GM19397 (cell line): Measurements from ENCODE around the gene ANKRA2.

Experiments used
- ATAC-seq: cut with Tn5 transposase; IDR thresholded peaks from one replicate; pipeline ENCODE4 v1.9.1; 2021; ENCODE audit warnings: mild to moderate bottlenecking, moderate library complexity; ENCODE audit not compliant: unreplicated experiment

ANKRA2 gene

DNA sequence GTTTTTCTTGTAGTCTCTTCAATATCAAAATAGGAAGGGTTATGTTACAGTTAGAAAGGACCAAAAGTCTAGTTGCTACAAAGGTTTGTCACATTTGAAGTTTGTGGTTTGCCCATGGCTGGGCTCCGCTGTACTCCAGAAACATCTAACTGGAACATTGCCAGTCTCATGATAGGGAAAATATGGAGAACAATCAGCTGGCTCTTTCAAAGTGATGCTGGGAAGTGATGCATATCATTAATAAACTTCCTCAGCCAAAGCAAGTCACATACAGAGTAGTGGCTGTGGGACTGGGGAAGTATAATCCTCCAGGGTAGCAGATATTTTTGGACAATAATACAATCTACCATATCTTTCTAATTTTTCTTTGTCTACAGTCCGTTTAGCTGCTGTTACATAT lies 58.4 kb downstream of the ANKRA2 start:
- no peak for ATAC-seq

DNA sequence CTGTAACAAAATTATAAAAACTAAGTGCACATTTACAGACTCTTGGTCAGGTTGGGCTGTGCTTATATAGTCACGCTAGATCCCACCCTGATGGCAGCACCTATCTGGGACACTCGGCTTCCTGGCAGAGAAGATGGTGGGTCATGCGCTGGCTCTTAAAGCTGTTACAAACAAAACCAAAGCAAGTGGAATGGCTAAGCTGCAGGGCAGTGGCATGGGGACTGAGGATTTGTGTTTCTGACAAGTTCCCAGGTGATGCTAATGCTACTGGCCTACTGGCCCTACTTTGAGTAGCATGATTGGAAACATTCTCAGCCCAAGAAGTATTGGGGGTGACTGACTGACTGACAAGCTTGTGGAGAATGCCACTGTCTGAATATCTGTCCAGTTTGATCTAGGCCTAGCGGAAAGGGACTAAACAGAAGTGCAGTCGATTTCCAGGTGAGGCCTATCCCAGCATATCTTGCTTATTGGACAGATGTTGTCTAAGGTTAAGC lies 58.9 kb downstream of the ANKRA2 start:
- ATAC-seq, result no peak
